ENCODE measurements around the gene MRPL36.

Gene MRPL36

GRCh38 chr5:1835431-1835830, 35.8 kb upstream of the MRPL36 start:
- DNase-seq (ENCODE audit: low read depth), result no peak

DNA sequence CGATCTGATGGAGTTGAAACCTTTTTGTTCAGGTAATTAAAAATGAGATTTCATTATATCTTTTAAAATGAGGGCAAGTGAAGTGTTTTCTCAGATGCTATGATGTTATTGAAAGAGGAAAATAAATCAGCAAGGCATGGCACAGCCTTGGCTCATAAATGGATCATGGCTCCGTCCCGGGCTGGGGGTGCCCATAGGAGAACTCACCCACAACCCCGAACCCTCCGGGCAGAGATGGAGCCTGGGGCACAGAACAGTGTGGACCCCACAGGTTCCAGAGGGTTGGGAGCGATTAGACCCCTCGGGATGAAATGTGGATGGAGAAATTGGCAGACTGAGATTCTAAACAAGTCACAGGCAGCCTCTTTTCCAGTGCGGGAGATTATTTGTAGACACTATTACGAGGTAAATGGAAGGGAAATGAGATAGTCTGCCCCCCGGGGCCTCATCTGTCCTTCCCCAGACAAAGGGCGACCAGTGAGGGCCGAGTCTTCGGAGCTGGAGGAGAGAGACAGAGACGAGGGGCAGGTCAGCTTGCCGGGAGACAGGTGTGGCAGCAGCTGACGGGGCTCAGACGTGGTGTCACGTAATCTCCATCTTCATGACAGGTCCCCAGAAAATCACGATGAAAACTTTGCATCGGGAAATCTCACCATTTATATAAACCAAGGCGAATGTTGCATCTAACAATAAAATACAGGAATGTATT, 35.2 kb upstream of the MRPL36 start:
- TF ChIP-seq, protein P1, sequence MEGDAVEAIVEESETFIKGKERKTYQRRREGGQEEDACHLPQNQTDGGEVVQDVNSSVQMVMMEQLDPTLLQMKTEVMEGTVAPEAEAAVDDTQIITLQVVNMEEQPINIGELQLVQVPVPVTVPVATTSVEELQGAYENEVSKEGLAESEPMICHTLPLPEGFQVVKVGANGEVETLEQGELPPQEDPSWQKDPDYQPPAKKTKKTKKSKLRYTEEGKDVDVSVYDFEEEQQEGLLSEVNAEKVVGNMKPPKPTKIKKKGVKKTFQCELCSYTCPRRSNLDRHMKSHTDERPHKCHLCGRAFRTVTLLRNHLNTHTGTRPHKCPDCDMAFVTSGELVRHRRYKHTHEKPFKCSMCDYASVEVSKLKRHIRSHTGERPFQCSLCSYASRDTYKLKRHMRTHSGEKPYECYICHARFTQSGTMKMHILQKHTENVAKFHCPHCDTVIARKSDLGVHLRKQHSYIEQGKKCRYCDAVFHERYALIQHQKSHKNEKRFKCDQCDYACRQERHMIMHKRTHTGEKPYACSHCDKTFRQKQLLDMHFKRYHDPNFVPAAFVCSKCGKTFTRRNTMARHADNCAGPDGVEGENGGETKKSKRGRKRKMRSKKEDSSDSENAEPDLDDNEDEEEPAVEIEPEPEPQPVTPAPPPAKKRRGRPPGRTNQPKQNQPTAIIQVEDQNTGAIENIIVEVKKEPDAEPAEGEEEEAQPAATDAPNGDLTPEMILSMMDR (conservative IDR thresholded peaks at IDR 0.05; ENCODE audit: low read length), result no peak
- no peak for DNase-seq (ENCODE audit: low read depth)
- H3K4me3 ChIP-seq (ENCODE audit: low read length), result no peak overlapping the region

More at GRCh38 chr5:1835431-1835830, 35.8 kb upstream of the MRPL36 start:
- TF ChIP-seq, protein P1 (conservative IDR thresholded peaks at IDR 0.05; ENCODE audit: low read length), result no peak
- no peak overlapping the region for H3K4me3 ChIP-seq (ENCODE audit: low read length)

- no peak overlapping the region for H3K4me3 ChIP-seq (ENCODE audit: low read length)
- TF ChIP-seq, protein P1 (conservative IDR thresholded peaks at IDR 0.05; ENCODE audit: low read length), result no peak
- DNase-seq (ENCODE audit: low read depth), result no peak
Measured at GRCh38 chr5:1834022-1834551, 34.5 kb upstream of the MRPL36 start.

- DNase-seq (ENCODE audit: low read depth), result no peak
- TF ChIP-seq, protein P1 (conservative IDR thresholded peaks at IDR 0.05; ENCODE audit: low read length), result no peak
- no peak overlapping the region for H3K4me3 ChIP-seq (ENCODE audit: low read length)
Measured at GRCh38 chr5:1833264-1834021, 33.8 kb upstream of the MRPL36 start.

- H3K4me3 ChIP-seq (ENCODE audit: low read length), result no peak overlapping the region
- TF ChIP-seq, protein P1 (conservative IDR thresholded peaks at IDR 0.05; ENCODE audit: low read length), result no peak
- no peak for DNase-seq (ENCODE audit: low read depth)
Measured at GRCh38 chr5:1832511-1833250, 33.0 kb upstream of the MRPL36 start.

GRCh38 chr5:1831677-1832313, 32.2 kb upstream of the MRPL36 start:
- no peak for DNase-seq (ENCODE audit: low read depth)
- TF ChIP-seq, protein P1 (conservative IDR thresholded peaks at IDR 0.05; ENCODE audit: low read length), result no peak
- H3K4me3 ChIP-seq (ENCODE audit: low read length), result no peak overlapping the region
